ENCODE measurements around the gene ISCU. TPM values are rescaled to one million over a fixed set of nuclear protein-coding genes. Genes with fewer than 3 reads are reported as not detected.

Gene ISCU
- total RNA-seq, 1 experiment from 2014 or later = 71.6 TPM

DNA sequence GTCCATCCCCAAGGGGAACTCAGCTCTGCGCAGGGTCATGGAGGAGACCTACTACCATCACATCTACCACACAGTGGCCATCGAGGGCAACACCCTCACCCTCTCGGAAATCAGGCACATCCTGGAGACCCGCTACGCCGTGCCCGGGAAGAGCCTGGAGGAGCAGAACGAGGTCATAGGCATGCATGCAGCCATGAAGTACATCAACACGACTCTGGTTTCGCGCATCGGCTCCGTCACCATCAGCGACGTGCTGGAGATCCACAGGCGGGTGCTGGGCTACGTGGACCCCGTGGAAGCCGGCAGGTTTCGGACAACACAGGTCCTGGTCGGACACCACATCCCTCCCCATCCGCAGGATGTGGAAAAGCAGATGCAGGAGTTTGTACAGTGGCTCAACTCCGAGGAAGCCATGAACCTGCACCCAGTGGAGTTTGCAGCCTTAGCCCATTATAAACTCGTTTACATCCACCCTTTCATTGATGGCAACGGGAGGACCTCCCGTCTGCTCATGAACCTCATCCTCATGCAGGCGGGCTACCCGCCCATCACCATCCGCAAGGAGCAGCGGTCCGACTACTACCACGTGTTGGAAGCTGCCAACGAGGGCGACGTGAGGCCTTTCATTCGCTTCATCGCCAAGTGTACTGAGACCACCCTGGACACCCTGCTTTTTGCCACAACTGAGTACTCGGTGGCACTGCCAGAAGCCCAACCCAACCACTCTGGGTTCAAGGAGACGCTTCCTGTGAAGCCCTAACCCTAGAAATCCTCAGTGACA, 43.5 kb upstream of the ISCU start:
- no peaks in the 10 kb centered on the region for H3K27me3 Mint-ChIP-seq (ENCODE audit: unreplicated experiment)
- no peak for DNase-seq
- H3K9me3 Mint-ChIP-seq (ENCODE audit: low read depth, unreplicated experiment) = no peaks in the 10 kb centered on the region
- peaks cover 18% of the 10 kb centered on the region for H3K4me1 Mint-ChIP-seq (ENCODE audit: low read depth, unreplicated experiment)
- no peak overlapping the region for H3K27ac Mint-ChIP-seq (ENCODE audit: unreplicated experiment)
- no peak for TF ChIP-seq CTCF (IDR thresholded peaks at IDR 0.05; ENCODE audit: unreplicated experiment)
- CTCF ChIA-PET = interaction anchor here (0.5 kb wide), 1 partner anchor 271 kb away, joined by 5 read pairs; no protein-coding TSS in a partner anchor
- no peak overlapping the region for H3K4me3 Mint-ChIP-seq (ENCODE audit: low read depth, unreplicated experiment)
- no TSS peak for BruUV-seq (replicated peaks)
- intact Hi-C loops (cut with micrococcal nuclease; ENCODE audit: unreplicated experiment) = loop anchor here (10.0 kb wide), 2 partner anchors 214 to 834 kb away; partner anchors contain the start of gene PWP1
- H3K36me3 Mint-ChIP-seq (ENCODE audit: insufficient read depth, unreplicated experiment) = peaks cover 85% of the 10 kb centered on the region

GRCh38 chr12:108519558-108519957, 42.8 kb upstream of the ISCU start:
- CTCF ChIA-PET = interaction anchor here (1.1 kb wide), 1 partner anchor 601 kb away, joined by 8 read pairs; no protein-coding TSS in a partner anchor
- BruUV-seq (replicated peaks) = no TSS peak
- DNase-seq = no peak
- no peaks in the 10 kb centered on the region for H3K27me3 Mint-ChIP-seq (ENCODE audit: unreplicated experiment)
- peaks cover 12% of the 10 kb centered on the region for H3K4me1 Mint-ChIP-seq (ENCODE audit: low read depth, unreplicated experiment)
- H3K4me3 Mint-ChIP-seq (ENCODE audit: low read depth, unreplicated experiment) = no peak overlapping the region
- no peaks in the 10 kb centered on the region for H3K9me3 Mint-ChIP-seq (ENCODE audit: low read depth, unreplicated experiment)
- no peak for TF ChIP-seq CTCF (IDR thresholded peaks at IDR 0.05; ENCODE audit: unreplicated experiment)
- peaks cover 84% of the 10 kb centered on the region for H3K36me3 Mint-ChIP-seq (ENCODE audit: insufficient read depth, unreplicated experiment)
- intact Hi-C loops (cut with micrococcal nuclease; ENCODE audit: unreplicated experiment) = loop anchor here (10.0 kb wide), 2 partner anchors 215 to 835 kb away; partner anchors contain the start of gene PWP1
- no peak overlapping the region for H3K27ac Mint-ChIP-seq (ENCODE audit: unreplicated experiment)

DNA sequence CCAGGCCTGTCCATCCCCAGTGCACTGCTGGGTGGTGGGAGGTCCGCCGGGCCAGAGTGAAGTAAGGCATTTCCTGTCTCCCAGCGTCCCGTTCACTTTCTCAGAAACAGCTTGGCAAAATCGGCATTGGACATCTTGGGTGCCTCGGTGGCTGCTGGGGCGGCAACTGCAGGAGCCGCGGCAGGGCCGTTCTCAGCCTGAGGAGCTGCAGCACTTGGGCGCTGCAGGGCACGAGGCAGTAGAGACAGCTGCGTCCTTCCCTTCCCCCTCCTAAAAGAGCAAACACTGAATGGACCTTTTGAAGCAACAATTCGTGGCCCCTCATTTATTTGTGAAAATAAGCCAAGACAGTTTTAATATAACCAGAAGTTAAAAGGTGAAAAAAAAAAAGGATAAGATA, 39.0 kb upstream of the ISCU start:
- Mint-ChIP-seq H3K4me3 (ENCODE audit: low read depth, unreplicated experiment) (no peak overlapping the region), H3K27me3 (ENCODE audit: unreplicated experiment) (no peaks in the 10 kb centered on the region), H3K36me3 (ENCODE audit: insufficient read depth, unreplicated experiment) (peaks cover 82% of the 10 kb centered on the region), H3K27ac (ENCODE audit: unreplicated experiment) (no peak overlapping the region), H3K9me3 (ENCODE audit: low read depth, unreplicated experiment) (no peaks in the 10 kb centered on the region), H3K4me1 (ENCODE audit: low read depth, unreplicated experiment) (no peaks in the 10 kb centered on the region)
- no TSS peak for BruUV-seq (replicated peaks)
- intact Hi-C loops (cut with micrococcal nuclease; ENCODE audit: unreplicated experiment) = no loop called here
- TF ChIP-seq CTCF (IDR thresholded peaks at IDR 0.05; ENCODE audit: unreplicated experiment) = no peak
- no peak for DNase-seq
- CTCF ChIA-PET = no interaction called here

- Mint-ChIP-seq H3K4me3 (ENCODE audit: low read depth, unreplicated experiment) (no peak overlapping the region), H3K27me3 (ENCODE audit: unreplicated experiment) (no peaks in the 10 kb centered on the region)
These were observed 36.7 kb upstream of the ISCU start for GRCh38 chr12:108525681-108526080.

More at GRCh38 chr12:108525681-108526080, 36.7 kb upstream of the ISCU start:
- no peaks in the 10 kb centered on the region for H3K4me1 Mint-ChIP-seq (ENCODE audit: low read depth, unreplicated experiment)
- no peaks in the 10 kb centered on the region for H3K9me3 Mint-ChIP-seq (ENCODE audit: low read depth, unreplicated experiment)
- intact Hi-C loops (cut with micrococcal nuclease; ENCODE audit: unreplicated experiment) = no loop called here
- CTCF ChIA-PET = no interaction called here
- no peak overlapping the region for H3K27ac Mint-ChIP-seq (ENCODE audit: unreplicated experiment)
- no peak for TF ChIP-seq CTCF (IDR thresholded peaks at IDR 0.05; ENCODE audit: unreplicated experiment)
- H3K36me3 Mint-ChIP-seq (ENCODE audit: insufficient read depth, unreplicated experiment) = peaks cover 73% of the 10 kb centered on the region
- DNase-seq = no peak
- BruUV-seq (replicated peaks) = no TSS peak
